ENCODE data around the gene IRF6.
A peak's percentile ranks its signal among the peaks of the same experiment; 100 is the strongest.

IRF6 gene

GRCh38 chr1:209816923-209817322 lies 11.0 kb upstream of the IRF6 start:
- Histone ChIP-seq H3K27me3 (ENCODE audit: control insufficient read depth, insufficient read depth, low read length) (peaks cover 2% of the 10 kb centered on the region), H3K27ac (ENCODE audit: low read depth, low read length) (no peak overlapping the region), H3K36me3 (ENCODE audit: control insufficient read depth, insufficient read depth, low read length) (no peaks in the 10 kb centered on the region), H3K4me3 (ENCODE audit: low read length) (no peak overlapping the region), H3K4me1 (ENCODE audit: control insufficient read depth, insufficient read depth, low read length) (no peaks in the 10 kb centered on the region), H3K9ac (ENCODE audit: low read length) (no peak overlapping the region)

- Histone ChIP-seq H3K9ac (ENCODE audit: low read length) (no peak overlapping the region), H3K27me3 (ENCODE audit: control insufficient read depth, insufficient read depth, low read length) (peaks cover 2% of the 10 kb centered on the region), H3K27ac (ENCODE audit: low read depth, low read length) (no peak overlapping the region), H3K4me1 (ENCODE audit: control insufficient read depth, insufficient read depth, low read length) (no peaks in the 10 kb centered on the region), H3K4me3 (ENCODE audit: low read length) (no peak overlapping the region), H3K36me3 (ENCODE audit: control insufficient read depth, insufficient read depth, low read length) (no peaks in the 10 kb centered on the region)
Observed at GRCh38 chr1:209815931-209816341, 10.0 kb upstream of the IRF6 start.

GRCh38 chr1:209815490-209815889 lies 9.5 kb upstream of the IRF6 start:
- Histone ChIP-seq H3K9ac (ENCODE audit: low read length) (no peak overlapping the region), H3K4me3 (ENCODE audit: low read length) (no peak overlapping the region), H3K27me3 (ENCODE audit: control insufficient read depth, insufficient read depth, low read length) (peaks cover 2% of the 10 kb centered on the region), H3K36me3 (ENCODE audit: control insufficient read depth, insufficient read depth, low read length) (no peaks in the 10 kb centered on the region), H3K4me1 (ENCODE audit: control insufficient read depth, insufficient read depth, low read length) (no peaks in the 10 kb centered on the region), H3K27ac (ENCODE audit: low read depth, low read length) (no peak overlapping the region)

- H3K27ac ChIP-seq (ENCODE audit: low read depth, low read length): no peak overlapping the region
- no peaks in the 10 kb centered on the region for H3K4me1 ChIP-seq (ENCODE audit: control insufficient read depth, insufficient read depth, low read length)
- H3K4me3 ChIP-seq (ENCODE audit: low read length): no peak overlapping the region
- no peaks in the 10 kb centered on the region for H3K36me3 ChIP-seq (ENCODE audit: control insufficient read depth, insufficient read depth, low read length)
- H3K9ac ChIP-seq (ENCODE audit: low read length): no peak overlapping the region
- peaks cover 2% of the 10 kb centered on the region for H3K27me3 ChIP-seq (ENCODE audit: control insufficient read depth, insufficient read depth, low read length)
Observed at GRCh38 chr1:209813902-209814301, 8.0 kb upstream of the IRF6 start.

GRCh38 chr1:209810783-209811182 lies 4.8 kb upstream of the IRF6 start:
- H3K4me1 ChIP-seq (ENCODE audit: control insufficient read depth, insufficient read depth, low read length): no peaks in the 10 kb centered on the region
- no peak overlapping the region for H3K4me3 ChIP-seq (ENCODE audit: low read length)
- no peaks in the 10 kb centered on the region for H3K36me3 ChIP-seq (ENCODE audit: control insufficient read depth, insufficient read depth, low read length)
- H3K9ac ChIP-seq (ENCODE audit: low read length): no peak overlapping the region
- no peaks in the 10 kb centered on the region for H3K27me3 ChIP-seq (ENCODE audit: control insufficient read depth, insufficient read depth, low read length)
- H3K27ac ChIP-seq (ENCODE audit: low read depth, low read length): no peak overlapping the region

GRCh38 chr1:209809611-209810010 lies 3.7 kb upstream of the IRF6 start:
- Histone ChIP-seq H3K4me1 (ENCODE audit: control insufficient read depth, insufficient read depth, low read length) (no peaks in the 10 kb centered on the region), H3K4me3 (ENCODE audit: low read length) (no peak overlapping the region), H3K27me3 (ENCODE audit: control insufficient read depth, insufficient read depth, low read length) (no peaks in the 10 kb centered on the region), H3K9ac (ENCODE audit: low read length) (no peak overlapping the region), H3K36me3 (ENCODE audit: control insufficient read depth, insufficient read depth, low read length) (no peaks in the 10 kb centered on the region), H3K27ac (ENCODE audit: low read depth, low read length) (no peak overlapping the region)

GRCh38 chr1:209808059-209808581 lies 2.2 kb upstream of the IRF6 start:
- no peak overlapping the region for H3K9ac ChIP-seq (ENCODE audit: low read length)
- no peak overlapping the region for H3K27ac ChIP-seq (ENCODE audit: low read depth, low read length)
- H3K27me3 ChIP-seq (ENCODE audit: control insufficient read depth, insufficient read depth, low read length): no peaks in the 10 kb centered on the region
- H3K4me3 ChIP-seq (ENCODE audit: low read length): no peak overlapping the region
- H3K36me3 ChIP-seq (ENCODE audit: control insufficient read depth, insufficient read depth, low read length): no peaks in the 10 kb centered on the region
- H3K4me1 ChIP-seq (ENCODE audit: control insufficient read depth, insufficient read depth, low read length): no peaks in the 10 kb centered on the region

- Histone ChIP-seq H3K9ac (ENCODE audit: low read length) (no peak overlapping the region), H3K27me3 (ENCODE audit: control insufficient read depth, insufficient read depth, low read length) (no peaks in the 10 kb centered on the region), H3K4me3 (ENCODE audit: low read length) (no peak overlapping the region), H3K36me3 (ENCODE audit: control insufficient read depth, insufficient read depth, low read length) (no peaks in the 10 kb centered on the region), H3K4me1 (ENCODE audit: control insufficient read depth, insufficient read depth, low read length) (no peaks in the 10 kb centered on the region), H3K27ac (ENCODE audit: low read depth, low read length) (no peak overlapping the region)
Observed at GRCh38 chr1:209807509-209807908, 1.6 kb upstream of the IRF6 start.

GRCh38 chr1:209805341-209805781 lies 581 bp downstream of the IRF6 start:
- H3K4me1 ChIP-seq (ENCODE audit: control insufficient read depth, insufficient read depth, low read length): no peaks in the 10 kb centered on the region
- H3K9ac ChIP-seq (ENCODE audit: low read length): peak overlapping the region; percentile 43
- no peaks in the 10 kb centered on the region for H3K27me3 ChIP-seq (ENCODE audit: control insufficient read depth, insufficient read depth, low read length)
- no peak overlapping the region for H3K27ac ChIP-seq (ENCODE audit: low read depth, low read length)
- peak overlapping the region; percentile 68 for H3K4me3 ChIP-seq (ENCODE audit: low read length)
- no peaks in the 10 kb centered on the region for H3K36me3 ChIP-seq (ENCODE audit: control insufficient read depth, insufficient read depth, low read length)

- no peak overlapping the region for H3K9ac ChIP-seq (ENCODE audit: low read length)
- no peaks in the 10 kb centered on the region for H3K4me1 ChIP-seq (ENCODE audit: control insufficient read depth, insufficient read depth, low read length)
- H3K4me3 ChIP-seq (ENCODE audit: low read length): no peak overlapping the region
- no peaks in the 10 kb centered on the region for H3K36me3 ChIP-seq (ENCODE audit: control insufficient read depth, insufficient read depth, low read length)
- no peak overlapping the region for H3K27ac ChIP-seq (ENCODE audit: low read depth, low read length)
- no peaks in the 10 kb centered on the region for H3K27me3 ChIP-seq (ENCODE audit: control insufficient read depth, insufficient read depth, low read length)
Observed at GRCh38 chr1:209803568-209803967, 2.4 kb downstream of the IRF6 start.

GRCh38 chr1:209802780-209803152 lies 3.2 kb downstream of the IRF6 start:
- Histone ChIP-seq H3K9ac (ENCODE audit: low read length) (no peak overlapping the region), H3K27ac (ENCODE audit: low read depth, low read length) (no peak overlapping the region), H3K4me1 (ENCODE audit: control insufficient read depth, insufficient read depth, low read length) (no peaks in the 10 kb centered on the region), H3K36me3 (ENCODE audit: control insufficient read depth, insufficient read depth, low read length) (no peaks in the 10 kb centered on the region), H3K27me3 (ENCODE audit: control insufficient read depth, insufficient read depth, low read length) (no peaks in the 10 kb centered on the region), H3K4me3 (ENCODE audit: low read length) (no peak overlapping the region)

- Histone ChIP-seq H3K4me3 (ENCODE audit: low read length) (no peak overlapping the region), H3K4me1 (ENCODE audit: control insufficient read depth, insufficient read depth, low read length) (no peaks in the 10 kb centered on the region), H3K27me3 (ENCODE audit: control insufficient read depth, insufficient read depth, low read length) (no peaks in the 10 kb centered on the region), H3K27ac (ENCODE audit: low read depth, low read length) (no peak overlapping the region), H3K36me3 (ENCODE audit: control insufficient read depth, insufficient read depth, low read length) (no peaks in the 10 kb centered on the region), H3K9ac (ENCODE audit: low read length) (no peak overlapping the region)
Observed at GRCh38 chr1:209802117-209802779, 3.7 kb downstream of the IRF6 start.

All from rectal smooth muscle tissue (tissue), 1 donor.